T47D (cell line): ENCODE data around the gene DNAJC30.

Experiments used
- DNase-seq, 2 experiments: peaks; one replicate each; pipeline versions ENCODE4 v3.0.0 to v3.0.0-alpha.2; 2011 to 2012; ENCODE audit warnings: low read depth in 1 of 2, low spot score in 1 of 2
- JUND ChIP-seq: IDR thresholded peaks from 2 replicates; pipeline ENCODE4 v1.6.1; 2012; ENCODE audit warnings: low read depth
- in situ Hi-C: cut with HindIII; loops from 2 replicates; pipeline ENCODE4 v1.10.0; 2016; ENCODE audit warnings: low sequenced_read_pairs, low pct_unique_long_range_greater_than_20kb

DNAJC30 gene

GRCh38 chr7:73646785-73647724 is 36.2 kb downstream of the DNAJC30 start:
- in situ Hi-C loops, result no loop called here
- no peak for TF ChIP-seq JUND

DNA sequence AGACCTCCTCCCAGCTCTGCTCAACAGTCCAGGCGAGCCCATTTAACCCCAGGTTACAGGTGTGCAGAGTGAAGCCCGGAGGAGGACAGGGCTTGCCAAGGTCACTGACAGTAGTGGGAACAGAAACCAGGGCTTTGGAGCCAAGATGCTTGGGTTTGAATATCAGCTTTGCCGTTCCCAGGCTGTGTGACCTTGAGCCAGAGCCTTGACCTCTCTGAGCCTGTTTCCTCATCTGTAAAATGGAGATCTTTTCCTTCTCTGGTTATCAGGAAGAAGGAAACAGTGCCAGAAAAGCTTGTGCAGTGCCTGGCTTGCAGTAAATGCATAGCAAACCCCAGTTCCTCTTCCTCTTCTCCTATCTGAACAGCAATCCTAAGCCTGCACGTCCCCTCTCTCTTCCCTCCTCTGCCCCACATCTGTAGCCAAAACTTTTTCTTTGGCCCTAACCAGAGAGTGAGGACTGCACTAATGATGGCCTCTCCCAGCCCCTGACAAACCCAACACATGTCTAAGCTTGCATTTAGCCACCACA is 37.5 kb downstream of the DNAJC30 start:
- TF ChIP-seq JUND, result no peak
- no peak for DNase-seq

More at GRCh38 chr7:73646785-73647724, 36.2 kb downstream of the DNAJC30 start:
- DNase-seq, result no peak

GRCh38 chr7:73644688-73645286 is 38.5 kb downstream of the DNAJC30 start:
- no peak for DNase-seq
- no peak for TF ChIP-seq JUND
- in situ Hi-C loops, result no loop called here

More for the DNA sequence above, 37.5 kb downstream of the DNAJC30 start:
- in situ Hi-C loops, result no loop called here

- no peak for DNase-seq
- TF ChIP-seq JUND, result no peak
- in situ Hi-C loops, result no loop called here
These were observed 40.4 kb downstream of the DNAJC30 start for GRCh38 chr7:73642834-73643233.

DNA sequence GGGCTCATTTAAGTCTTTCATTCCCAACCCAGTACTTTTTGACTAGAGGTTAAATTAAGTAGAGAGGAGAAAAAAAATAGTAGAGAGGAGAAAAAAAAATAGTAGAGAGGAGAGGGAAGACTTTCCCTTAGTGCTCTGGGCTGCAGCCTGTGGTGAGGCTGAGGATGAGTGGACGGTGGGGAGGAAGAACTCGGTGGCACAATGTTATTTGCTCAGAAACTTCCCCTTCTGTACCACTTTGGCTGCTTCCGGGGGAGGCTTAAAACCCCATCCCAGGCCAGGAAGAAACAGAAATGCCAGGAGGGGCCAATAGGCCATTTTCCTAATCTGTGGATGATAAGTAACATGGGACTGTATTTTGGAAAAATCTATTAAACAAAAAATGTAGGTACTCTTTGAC is 44.3 kb downstream of the DNAJC30 start:
- no peak for TF ChIP-seq JUND
- no peak for DNase-seq
- in situ Hi-C loops, result no loop called here

GRCh38 chr7:73635428-73636200 is 47.6 kb downstream of the DNAJC30 start:
- no peak for DNase-seq
- TF ChIP-seq JUND, result no peak
- in situ Hi-C loops, result no loop called here

DNA sequence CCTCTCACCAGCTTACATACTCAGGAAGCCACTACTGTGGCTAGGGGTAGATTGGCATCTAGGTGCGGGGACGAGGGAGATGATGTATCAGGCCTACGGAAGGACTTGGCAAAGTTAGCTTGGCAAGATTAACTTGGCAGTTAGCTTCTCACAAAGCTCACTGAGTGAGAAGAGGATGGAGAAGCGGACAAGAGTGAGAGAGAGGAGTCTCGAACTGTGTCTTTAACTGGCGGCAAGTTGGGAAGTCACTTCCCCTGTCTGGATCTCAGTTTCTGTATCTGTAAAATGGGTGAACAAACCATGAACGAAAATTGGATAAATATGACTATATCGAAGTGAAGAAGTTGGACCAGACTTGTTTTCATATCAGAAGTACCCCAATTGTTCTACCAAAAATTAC is 49.4 kb downstream of the DNAJC30 start:
- DNase-seq, result no peak
- in situ Hi-C loops, result no loop called here
- no peak for TF ChIP-seq JUND

DNA sequence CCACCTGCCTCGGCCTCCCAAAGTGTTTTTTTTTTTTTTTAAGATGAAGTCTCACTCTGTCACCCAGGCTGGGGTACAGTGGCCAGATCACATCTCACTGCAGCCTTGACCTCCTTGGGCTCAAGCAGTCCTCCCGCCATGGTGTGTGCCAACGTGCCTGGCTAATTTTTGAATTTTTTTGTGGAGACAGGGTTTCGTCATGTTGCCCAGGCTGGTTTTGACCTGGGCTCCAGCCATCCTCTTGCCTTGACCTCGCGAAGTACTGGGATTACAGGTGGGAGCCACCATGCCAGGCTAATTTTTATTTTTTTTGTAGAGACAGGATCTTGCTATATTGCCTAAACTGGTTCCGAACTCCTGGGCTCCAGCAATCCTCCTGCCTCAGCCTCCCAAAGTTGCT is 49.9 kb downstream of the DNAJC30 start:
- TF ChIP-seq JUND, result no peak
- in situ Hi-C loops, result no loop called here
- DNase-seq, result no peak

DNA sequence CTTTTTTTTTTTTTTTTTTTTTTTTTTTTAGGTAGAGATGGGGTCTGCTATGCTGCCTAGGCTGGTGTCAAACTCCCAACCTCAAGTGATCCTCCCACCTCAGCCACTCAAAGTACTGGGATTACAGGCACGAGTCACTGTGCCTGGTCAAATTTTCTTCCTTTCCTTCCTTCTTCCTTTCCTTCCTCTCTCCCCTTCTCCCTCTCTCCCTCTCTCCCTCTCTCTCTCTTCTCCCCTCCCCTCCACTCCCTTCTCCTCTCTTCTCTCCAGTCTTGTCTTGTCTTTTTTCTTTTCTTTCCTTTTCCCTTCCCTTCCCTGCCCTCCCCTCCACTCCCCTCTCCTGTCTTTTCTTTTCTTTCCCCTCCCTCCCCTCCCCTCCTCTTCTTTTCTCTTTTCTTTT is 51.7 kb downstream of the DNAJC30 start:
- DNase-seq, result no peak
- TF ChIP-seq JUND, result no peak
- in situ Hi-C loops, result no loop called here
